VCaP (cell line): Measurements from ENCODE around the gene ECHS1.

Experiments
- H3K27ac ChIP-seq: fragments of 450-650 bp; 2 replicates; pipeline ENCODE4 v1.5.1; 2017
- TF ChIP-seq, protein P1 (sequence below): fragments of 450-650 bp; conservative IDR thresholded peaks from 2 replicates; pipeline ENCODE4 v1.5.1; 2017; ENCODE audit warnings: mild to moderate bottlenecking, moderate library complexity

Gene ECHS1

DNA sequence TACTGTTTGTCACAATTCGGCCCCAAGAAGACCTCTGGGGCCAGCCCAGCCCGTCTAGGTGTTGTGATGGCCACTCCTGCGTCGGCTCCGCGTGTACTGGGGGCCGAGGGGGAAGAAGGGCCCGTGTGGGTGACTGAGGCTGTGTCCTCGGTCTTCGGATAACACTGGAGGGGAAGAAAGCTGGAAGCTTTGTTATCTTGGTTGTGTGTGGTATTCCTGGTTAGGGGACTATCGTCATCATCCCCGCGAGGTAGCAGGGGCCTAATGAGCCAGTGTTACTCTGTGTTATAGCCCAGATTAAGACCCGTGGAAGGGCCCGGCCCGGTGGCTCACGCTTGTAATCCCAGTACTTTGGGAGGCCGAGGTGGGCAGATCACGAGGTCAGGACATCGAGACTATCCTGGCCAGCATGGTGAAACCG is 21.7 kb upstream of the ECHS1 start:
- TF ChIP-seq, protein P1, sequence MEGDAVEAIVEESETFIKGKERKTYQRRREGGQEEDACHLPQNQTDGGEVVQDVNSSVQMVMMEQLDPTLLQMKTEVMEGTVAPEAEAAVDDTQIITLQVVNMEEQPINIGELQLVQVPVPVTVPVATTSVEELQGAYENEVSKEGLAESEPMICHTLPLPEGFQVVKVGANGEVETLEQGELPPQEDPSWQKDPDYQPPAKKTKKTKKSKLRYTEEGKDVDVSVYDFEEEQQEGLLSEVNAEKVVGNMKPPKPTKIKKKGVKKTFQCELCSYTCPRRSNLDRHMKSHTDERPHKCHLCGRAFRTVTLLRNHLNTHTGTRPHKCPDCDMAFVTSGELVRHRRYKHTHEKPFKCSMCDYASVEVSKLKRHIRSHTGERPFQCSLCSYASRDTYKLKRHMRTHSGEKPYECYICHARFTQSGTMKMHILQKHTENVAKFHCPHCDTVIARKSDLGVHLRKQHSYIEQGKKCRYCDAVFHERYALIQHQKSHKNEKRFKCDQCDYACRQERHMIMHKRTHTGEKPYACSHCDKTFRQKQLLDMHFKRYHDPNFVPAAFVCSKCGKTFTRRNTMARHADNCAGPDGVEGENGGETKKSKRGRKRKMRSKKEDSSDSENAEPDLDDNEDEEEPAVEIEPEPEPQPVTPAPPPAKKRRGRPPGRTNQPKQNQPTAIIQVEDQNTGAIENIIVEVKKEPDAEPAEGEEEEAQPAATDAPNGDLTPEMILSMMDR, result no peak
- H3K27ac ChIP-seq, result peak overlapping the region; percentile 87

- TF ChIP-seq, protein P1, result no peak
- peak within 1 kb of the TSS; percentile 87 for H3K27ac ChIP-seq
Observed at GRCh38 chr10:133394064-133394663, 21.0 kb upstream of the ECHS1 start, which contains the start of gene MTG1. TSS of gene MTG1 (plus strand) at chr10:133394157. CDS start at chr10:133394221, 64 bp downstream.

DNA sequence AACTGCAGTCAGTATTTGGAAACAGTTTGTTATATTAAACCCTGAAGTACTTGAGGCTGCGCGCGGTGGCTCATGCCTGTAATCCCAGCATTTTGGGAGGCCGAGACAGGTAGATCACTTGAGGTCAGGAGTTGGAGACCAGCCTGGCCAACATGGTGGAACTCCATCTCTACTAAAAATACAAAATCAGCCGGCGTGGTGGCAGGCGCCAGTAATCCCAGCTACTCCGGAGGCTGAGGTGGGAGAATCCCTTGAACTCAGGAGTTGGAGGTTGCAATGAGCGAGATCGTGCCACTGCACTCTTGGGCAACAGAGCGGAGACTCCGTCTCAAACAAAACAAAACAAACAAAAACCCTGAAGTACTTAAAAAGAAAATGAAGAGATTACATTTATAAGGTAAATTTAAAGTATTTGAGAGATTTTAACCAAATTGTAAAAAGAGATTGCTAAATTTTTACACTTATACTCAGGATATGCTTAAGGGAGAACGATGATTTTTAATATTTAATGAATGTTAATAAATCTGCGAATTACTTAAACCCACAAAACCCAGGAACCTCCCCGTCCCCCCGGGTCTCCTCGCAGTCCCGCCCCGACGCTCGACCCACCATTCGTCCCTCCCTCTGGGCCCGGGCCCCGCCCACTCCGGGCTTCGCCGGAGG is 20.4 kb upstream of the ECHS1 start:
- peak overlapping the region; percentile 87 for H3K27ac ChIP-seq
- TF ChIP-seq, protein P1, result no peak

DNA sequence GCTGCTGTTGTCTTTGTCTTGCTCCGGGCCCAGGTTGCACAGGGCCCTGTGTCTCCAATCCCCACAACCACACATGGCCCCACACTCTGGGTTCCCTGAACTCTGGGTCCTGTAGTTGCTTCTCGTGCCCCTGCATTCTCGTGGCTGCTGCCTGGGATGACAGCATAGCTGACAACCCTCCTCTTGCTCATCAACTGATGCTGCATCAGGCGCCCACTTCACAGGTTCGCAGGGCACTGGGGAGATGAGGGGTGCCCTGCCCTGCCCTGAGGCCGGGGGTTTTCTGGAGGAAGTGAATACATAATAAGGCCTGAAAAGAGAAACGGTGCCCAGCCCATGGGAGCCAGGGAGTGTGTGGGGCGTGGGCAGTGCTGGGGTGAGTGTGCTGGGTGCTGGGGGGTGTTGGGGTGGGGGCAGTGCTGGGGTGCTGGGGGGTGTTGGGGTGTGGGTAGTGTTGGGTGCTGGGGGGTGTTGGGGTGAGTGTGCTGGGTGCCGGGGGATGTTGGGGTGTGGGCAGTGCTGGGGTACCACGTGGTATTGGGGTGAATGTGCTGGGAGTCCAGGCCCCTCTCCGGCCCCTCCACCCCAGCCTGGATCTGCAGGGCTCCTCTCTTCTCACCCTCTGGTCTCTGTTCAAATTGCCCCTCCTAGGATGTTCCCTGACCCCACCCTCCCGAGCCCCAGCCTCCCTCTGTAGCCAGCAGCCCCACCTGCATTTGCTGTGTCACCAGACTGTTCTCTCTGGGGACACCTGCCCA is 18.8 kb upstream of the ECHS1 start:
- no peak overlapping the region for H3K27ac ChIP-seq
- TF ChIP-seq, protein P1, result no peak

GRCh38 chr10:133391249-133391635 is 18.1 kb upstream of the ECHS1 start:
- TF ChIP-seq, protein P1, result no peak
- H3K27ac ChIP-seq, result no peak overlapping the region

- no peak overlapping the region for H3K27ac ChIP-seq
- TF ChIP-seq, protein P1, result no peak
Observed at GRCh38 chr10:133390597-133391248, 17.6 kb upstream of the ECHS1 start.
